Ishikawa (cell line): ENCODE results near the gene PHKG2.

Experiments
- CEBPB ChIP-seq: IDR thresholded peaks from 2 replicates; pipeline ENCODE4 v1.6.1; 2012
- EGR1 ChIP-seq: IDR thresholded peaks from 2 replicates; pipeline ENCODE4 v1.6.1; 2012
- TEAD4 ChIP-seq: IDR thresholded peaks from 2 replicates; pipeline ENCODE4 v1.6.1; 2012
- YY1 ChIP-seq: IDR thresholded peaks from 2 replicates; pipeline ENCODE4 v1.6.1; 2012; ENCODE audit warnings: low read depth
- TF ChIP-seq, protein P1 (sequence below): IDR thresholded peaks from 2 replicates; pipeline ENCODE4 v1.6.1; 2012

DNA sequence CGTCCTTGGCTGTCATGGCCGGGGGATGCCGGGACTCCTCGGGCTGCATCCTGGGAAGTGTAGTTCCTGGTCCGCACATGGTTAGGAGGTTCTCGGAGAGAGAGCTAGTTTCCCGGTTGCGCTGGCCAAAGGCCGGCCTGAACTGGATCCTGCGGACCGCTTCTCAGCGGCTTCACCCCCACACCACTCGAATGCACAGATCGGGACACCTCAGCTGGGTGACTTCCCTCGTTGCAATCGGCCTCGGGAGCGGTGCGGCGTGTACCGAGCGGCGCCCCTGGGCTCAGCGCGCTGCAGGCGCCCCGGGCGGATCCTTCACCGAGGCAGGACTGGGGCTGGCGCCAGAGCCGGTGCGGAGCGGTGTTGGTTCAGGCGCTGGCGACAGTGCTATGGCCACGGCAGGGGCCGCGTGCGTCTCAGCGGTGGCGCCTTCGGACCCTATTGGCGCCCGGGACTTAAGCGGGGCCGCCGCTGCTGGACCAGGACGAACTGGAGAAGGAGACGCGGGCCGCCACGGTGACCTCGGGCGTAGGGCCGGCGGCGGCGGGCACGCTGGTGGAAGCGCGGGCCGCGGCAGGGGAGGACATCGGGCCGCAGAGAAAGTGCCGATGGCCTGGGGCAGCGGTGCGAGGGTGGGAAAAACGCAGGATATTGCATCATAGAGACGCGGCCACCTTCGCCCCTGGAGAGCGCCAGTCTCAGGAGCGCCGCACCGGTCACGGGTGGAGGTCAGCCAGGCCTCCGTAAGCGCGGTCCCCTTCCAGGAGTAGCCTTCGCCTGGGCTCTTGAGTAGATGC, 27.4 kb downstream of the PHKG2 start:
- peak; percentile 87 for TF ChIP-seq YY1
- no peak for TF ChIP-seq EGR1
- peak; percentile 60; the same call in 1 of the 2 replicates for TF ChIP-seq CEBPB
- TF ChIP-seq TEAD4 = peak; percentile 8
- TF ChIP-seq, protein P1, sequence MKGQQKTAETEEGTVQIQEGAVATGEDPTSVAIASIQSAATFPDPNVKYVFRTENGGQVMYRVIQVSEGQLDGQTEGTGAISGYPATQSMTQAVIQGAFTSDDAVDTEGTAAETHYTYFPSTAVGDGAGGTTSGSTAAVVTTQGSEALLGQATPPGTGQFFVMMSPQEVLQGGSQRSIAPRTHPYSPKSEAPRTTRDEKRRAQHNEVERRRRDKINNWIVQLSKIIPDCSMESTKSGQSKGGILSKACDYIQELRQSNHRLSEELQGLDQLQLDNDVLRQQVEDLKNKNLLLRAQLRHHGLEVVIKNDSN = peak; percentile 50
